GM06990 (cell line): ENCODE measurements around the gene QRSL1.

Experiments
- DNase-seq: peaks from one replicate; pipeline ENCODE4 v3.0.0-alpha.2; 2011; ENCODE audit not compliant: insufficient read length; ENCODE audit errors: extremely low read depth
- H3K27me3 ChIP-seq: replicated peaks from 2 replicates; pipeline ENCODE4 v1.6.0; 2011; ENCODE audit warnings: low read length; ENCODE audit not compliant: control insufficient read depth, insufficient read depth
- H3K36me3 ChIP-seq: 2 replicates; pipeline ENCODE4 v1.5.1; 2011; ENCODE audit warnings: low read length; ENCODE audit not compliant: control insufficient read depth, insufficient read depth
- H3K4me3 ChIP-seq: replicated peaks from 2 replicates; pipeline ENCODE4 v1.5.1; 2011; ENCODE audit warnings: low read depth, mild to moderate bottlenecking, control low read depth, low read length
- TF ChIP-seq, protein P1 (sequence below): IDR thresholded peaks from 2 replicates; pipeline ENCODE4 v1.5.1; 2011; ENCODE audit warnings: low read length, control low read depth, mild to moderate bottlenecking, inconsistent platforms; ENCODE audit not compliant: insufficient read depth, poor library complexity, severe bottlenecking

QRSL1 gene

DNA sequence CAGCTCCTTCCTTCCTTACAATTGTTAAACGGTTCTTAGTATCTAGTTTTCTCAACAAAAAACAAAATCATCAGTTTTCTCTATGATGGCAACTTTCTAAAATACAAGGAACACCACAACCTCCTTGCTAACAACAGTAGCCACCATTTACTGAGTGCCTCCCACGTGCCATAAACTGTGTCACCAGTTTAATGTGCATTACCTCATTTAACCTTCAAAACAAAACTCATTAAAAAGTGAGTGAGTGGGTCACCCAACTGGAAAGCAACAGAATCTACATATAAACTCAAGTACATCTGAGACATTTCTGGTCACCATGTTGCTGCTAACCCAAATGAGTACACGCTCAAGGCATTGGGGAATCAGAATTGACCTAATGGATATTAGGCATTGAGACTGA is 11.1 kb upstream of the QRSL1 start:
- TF ChIP-seq, protein P1, sequence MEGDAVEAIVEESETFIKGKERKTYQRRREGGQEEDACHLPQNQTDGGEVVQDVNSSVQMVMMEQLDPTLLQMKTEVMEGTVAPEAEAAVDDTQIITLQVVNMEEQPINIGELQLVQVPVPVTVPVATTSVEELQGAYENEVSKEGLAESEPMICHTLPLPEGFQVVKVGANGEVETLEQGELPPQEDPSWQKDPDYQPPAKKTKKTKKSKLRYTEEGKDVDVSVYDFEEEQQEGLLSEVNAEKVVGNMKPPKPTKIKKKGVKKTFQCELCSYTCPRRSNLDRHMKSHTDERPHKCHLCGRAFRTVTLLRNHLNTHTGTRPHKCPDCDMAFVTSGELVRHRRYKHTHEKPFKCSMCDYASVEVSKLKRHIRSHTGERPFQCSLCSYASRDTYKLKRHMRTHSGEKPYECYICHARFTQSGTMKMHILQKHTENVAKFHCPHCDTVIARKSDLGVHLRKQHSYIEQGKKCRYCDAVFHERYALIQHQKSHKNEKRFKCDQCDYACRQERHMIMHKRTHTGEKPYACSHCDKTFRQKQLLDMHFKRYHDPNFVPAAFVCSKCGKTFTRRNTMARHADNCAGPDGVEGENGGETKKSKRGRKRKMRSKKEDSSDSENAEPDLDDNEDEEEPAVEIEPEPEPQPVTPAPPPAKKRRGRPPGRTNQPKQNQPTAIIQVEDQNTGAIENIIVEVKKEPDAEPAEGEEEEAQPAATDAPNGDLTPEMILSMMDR = no peak

DNA sequence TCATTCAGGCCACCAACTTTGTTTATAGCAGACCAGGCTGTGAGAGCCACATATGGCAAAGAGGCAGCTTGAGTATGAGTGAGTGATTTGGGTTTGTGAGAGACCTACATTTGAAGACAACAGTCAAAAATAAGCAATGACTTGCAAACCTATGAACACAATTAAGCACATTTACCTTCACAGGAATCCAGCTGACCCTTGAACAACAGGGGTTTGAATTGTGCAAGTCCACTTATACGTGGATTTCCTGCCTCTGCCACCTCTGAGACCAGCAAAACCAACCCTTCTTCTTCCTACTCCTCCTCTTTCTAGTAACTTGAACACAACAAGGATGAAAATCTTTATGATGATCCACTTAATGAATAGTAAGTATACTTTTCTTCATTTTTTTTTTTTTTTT is 10.2 kb upstream of the QRSL1 start:
- no peaks in the 10 kb centered on the region for H3K27me3 ChIP-seq
- TF ChIP-seq, protein P1 = no peak
- DNase-seq = no peak
- H3K36me3 ChIP-seq = no peaks in the 10 kb centered on the region; the same call in 1 of the 2 replicates
- H3K4me3 ChIP-seq = no peak overlapping the region

More for the DNA sequence above, 11.1 kb upstream of the QRSL1 start:
- Histone ChIP-seq H3K36me3 (no peaks in the 10 kb centered on the region; the same call in none of the 2 replicates), H3K27me3 (no peaks in the 10 kb centered on the region), H3K4me3 (no peak overlapping the region)
- DNase-seq = no peak

- no peaks in the 10 kb centered on the region for H3K27me3 ChIP-seq
- no peaks in the 10 kb centered on the region; the same call in 1 of the 2 replicates for H3K36me3 ChIP-seq
- TF ChIP-seq, protein P1 = no peak
- no peak overlapping the region for H3K4me3 ChIP-seq
- no peak for DNase-seq
These were observed 8.3 kb upstream of the QRSL1 start for GRCh38 chr6:106620931-106621672.

GRCh38 chr6:106622412-106622811 is 7.0 kb upstream of the QRSL1 start:
- TF ChIP-seq, protein P1 = no peak
- Histone ChIP-seq H3K36me3 (no peaks in the 10 kb centered on the region; the same call in 1 of the 2 replicates), H3K27me3 (no peaks in the 10 kb centered on the region), H3K4me3 (no peak overlapping the region)
- DNase-seq = no peak

DNA sequence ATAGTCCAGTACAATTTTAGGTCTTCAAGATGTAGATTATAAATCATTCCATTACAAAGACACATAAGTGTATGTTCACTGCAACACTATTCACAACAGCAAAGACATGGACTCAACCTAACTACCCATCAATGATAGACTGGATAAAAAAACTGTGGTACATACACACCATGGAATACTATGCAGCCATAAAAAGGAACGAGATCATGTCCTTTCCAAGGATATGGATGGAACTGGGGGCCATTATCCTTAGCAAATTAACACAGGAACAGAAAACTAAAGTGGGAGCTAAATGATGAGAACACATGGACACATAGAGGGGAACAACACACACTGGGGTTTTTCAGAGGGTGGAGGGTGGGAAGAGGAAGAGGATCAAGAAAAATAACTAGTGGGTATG is 6.3 kb upstream of the QRSL1 start:
- Histone ChIP-seq H3K36me3 (no peaks in the 10 kb centered on the region; the same call in 1 of the 2 replicates), H3K4me3 (no peak overlapping the region), H3K27me3 (no peaks in the 10 kb centered on the region)
- TF ChIP-seq, protein P1 = no peak
- DNase-seq = no peak
